Measurements from ENCODE around the gene UQCRC2. TPM values are rescaled to one million over a fixed set of nuclear protein-coding genes. Genes with fewer than 3 reads are reported as not detected.

Gene UQCRC2
- total and polyA plus RNA-seq, 7 experiments from 2014 or later: 158 to 227 (median 180) TPM

DNA sequence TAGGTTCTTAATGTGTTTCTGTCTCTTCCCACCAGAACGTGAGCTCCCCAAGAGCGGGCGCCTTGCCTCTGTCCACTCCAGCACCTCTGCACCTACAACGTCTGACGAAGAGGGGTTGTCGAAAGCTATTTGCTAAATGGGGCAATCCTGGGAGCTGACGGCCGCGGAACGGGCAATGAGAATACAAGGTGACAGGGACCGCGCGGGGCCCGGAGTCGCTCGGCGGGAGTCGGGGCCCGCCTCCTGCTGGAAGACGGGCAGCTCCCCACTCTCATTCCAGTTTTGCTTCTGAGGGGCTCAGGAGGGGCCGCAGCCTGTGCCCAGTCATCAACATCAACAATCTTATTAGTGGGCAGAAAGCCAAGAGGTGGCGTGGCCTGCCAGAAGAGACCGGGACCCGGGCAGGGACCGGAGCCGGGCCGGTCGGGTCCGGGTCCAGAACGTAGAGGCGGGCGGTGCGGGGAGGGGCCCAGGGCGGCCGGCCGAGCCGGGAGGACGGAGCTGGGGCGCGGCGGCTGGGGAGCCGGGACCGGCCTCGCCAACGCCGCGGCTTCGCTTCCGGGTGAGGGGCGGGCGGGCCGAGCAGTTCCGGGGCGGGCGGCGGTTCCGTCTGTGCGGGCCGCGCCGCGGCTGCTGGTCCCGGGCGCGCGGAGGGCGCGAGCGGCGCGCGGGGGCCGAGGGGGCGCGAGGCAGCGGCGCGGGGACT, 54.5 kb downstream of the UQCRC2 start, which contains the start of gene MOSMO:
Gene MOSMO (plus strand): TSS at position 603 of the 706 bp plus-strand sequence. CDS start 191 bp downstream, outside the sequence.
- DNase-seq (peak; percentile 38 to 78 (median 59)), ATAC-seq (peak; percentile 94)
- peak within 1 kb of the TSS; percentile 93 for H3K27ac ChIP-seq (ENCODE audit: low read depth, low read length)
- CTCF ChIA-PET: interaction anchor here (1.1 to 5.8 kb wide), 3 partner anchors 9 to 181 kb away, joined by 5 to 25 read pairs (median 12); no protein-coding TSS in a partner anchor
- peaks cover 8 to 20% of the 10 kb centered on the region in 2 donors for H3K4me1 ChIP-seq (ENCODE audit: control insufficient read depth in 2 of 2, insufficient read depth in 2 of 2, low read length in 2 of 2)
- peaks cover 0 to 12% (median 0%) of the 10 kb centered on the region in 5 donors for H3K27me3 Mint-ChIP-seq
- H3K4me3 ChIP-seq (ENCODE audit: low read length): peak within 1 kb of the TSS; percentile 79
- peaks cover 0 to 8% (median 0%) of the 10 kb centered on the region in 3 experiments for H3K36me3 ChIP-seq (ENCODE audit: control insufficient read depth in 2 of 3, insufficient read depth in 3 of 3, low read length in 3 of 3)
- H3K9me3 Mint-ChIP-seq: no peaks in the 10 kb centered on the region
- intact Hi-C loops (cut with micrococcal nuclease): loop anchor here (1.0 to 2.0 kb wide), 4 partner anchors 55 to 290 kb away; partner anchors contain the start of genes UQCRC2 (in 2 of the 2) and POLR3E (in 1 of the 2)
- peak within 1 kb of the TSS; percentile 64 to 91 (median 89) for H3K27ac Mint-ChIP-seq
- no peaks in the 10 kb centered on the region for H3K27me3 ChIP-seq (ENCODE audit: control insufficient read depth in 2 of 2, insufficient read depth in 2 of 2, low read length in 2 of 2)
- no peaks in the 10 kb centered on the region for H3K9me3 ChIP-seq (ENCODE audit: control insufficient read depth in 2 of 3, low read length in 3 of 3)
- peak within 1 kb of the TSS; percentile 85 to 92 (median 89) for H3K4me3 Mint-ChIP-seq
- peaks cover 0 to 2% (median 0%) of the 10 kb centered on the region in 5 donors for H3K36me3 Mint-ChIP-seq
- POLR2A ChIA-PET: interaction anchor here (0.6 to 3.4 kb wide), 14 partner anchors 10 to 291 kb away, joined by 3 to 40 read pairs (median 4); partner anchors contain the start of gene POLR3E
- peaks cover 19 to 58% (median 51%) of the 10 kb centered on the region in 7 donors for H3K4me1 Mint-ChIP-seq

DNA sequence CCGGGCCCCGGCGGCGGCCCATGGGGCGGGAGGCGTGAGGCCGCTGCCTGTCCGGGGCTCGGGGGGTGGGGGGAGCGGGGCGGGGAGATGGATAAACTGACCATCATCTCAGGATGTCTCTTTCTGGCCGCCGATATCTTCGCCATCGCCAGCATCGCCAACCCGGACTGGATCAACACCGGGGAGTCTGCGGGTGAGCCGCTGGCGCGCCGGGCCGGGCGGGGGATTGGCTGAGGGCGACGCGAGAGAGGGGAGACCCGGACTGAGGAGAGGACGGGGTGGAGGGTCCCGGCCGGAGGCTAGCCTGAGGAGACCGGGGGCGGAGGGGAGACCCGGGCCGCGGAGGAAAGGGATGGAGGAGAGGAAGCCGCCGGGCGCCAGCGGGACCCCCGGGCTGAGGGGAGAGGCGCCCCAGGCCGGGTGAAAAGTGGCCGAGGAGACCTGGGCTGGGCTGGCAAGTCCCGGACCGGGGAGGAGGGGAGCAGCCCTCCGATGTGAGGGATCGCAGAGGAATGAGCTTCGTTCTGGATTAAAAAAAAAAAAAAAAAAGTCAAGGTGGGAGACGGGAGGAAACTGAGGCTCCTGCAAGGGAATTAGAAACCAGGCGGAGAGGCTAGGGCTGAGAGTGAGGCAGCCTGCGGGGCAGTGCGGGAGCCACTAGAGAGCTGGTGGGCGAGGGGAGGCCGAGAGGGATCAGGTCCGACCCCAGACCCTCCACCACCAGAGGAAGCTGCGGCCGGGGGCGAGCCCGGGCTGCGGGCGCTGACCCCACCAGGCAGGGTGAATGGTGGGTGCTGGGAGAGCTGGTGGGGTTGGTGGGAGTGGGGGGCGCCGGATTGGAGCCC, 55.3 kb downstream of the UQCRC2 start:
- peak; percentile 33 for ATAC-seq
- Histone ChIP-seq H3K27ac (ENCODE audit: low read depth, low read length) (peak overlapping the region; percentile 73), H3K9me3 (ENCODE audit: control insufficient read depth in 2 of 3, low read length in 3 of 3) (no peaks in the 10 kb centered on the region), H3K27me3 (ENCODE audit: control insufficient read depth in 2 of 2, insufficient read depth in 2 of 2, low read length in 2 of 2) (no peaks in the 10 kb centered on the region), H3K36me3 (ENCODE audit: control insufficient read depth in 2 of 3, insufficient read depth in 3 of 3, low read length in 3 of 3) (peaks cover 0 to 8% (median 0%) of the 10 kb centered on the region in 3 experiments), H3K4me3 (ENCODE audit: low read length) (peak overlapping the region; percentile 60), H3K4me1 (ENCODE audit: control insufficient read depth in 2 of 2, insufficient read depth in 2 of 2, low read length in 2 of 2) (peaks cover 8 to 20% of the 10 kb centered on the region in 2 donors)
- CTCF ChIA-PET: interaction anchor here (0.5 to 5.8 kb wide), 5 partner anchors 8 to 1488 kb away, joined by 3 to 25 read pairs (median 5); no protein-coding TSS in a partner anchor
- Mint-ChIP-seq H3K36me3 (peaks cover 0 to 2% (median 0%) of the 10 kb centered on the region in 5 donors), H3K4me1 (peaks cover 19 to 66% (median 59%) of the 10 kb centered on the region in 7 donors), H3K27ac (peak overlapping the region; percentile 35 to 91 (median 75)), H3K9me3 (no peaks in the 10 kb centered on the region), H3K4me3 (peak overlapping the region; percentile 83 to 91 (median 88)), H3K27me3 (peaks cover 0 to 8% (median 0%) of the 10 kb centered on the region in 5 donors)
- intact Hi-C loops (cut with micrococcal nuclease): no loop called here
- peak in 7 of 9 donors; percentile 4 to 45 (median 17) for DNase-seq
- POLR2A ChIA-PET: interaction anchor here (0.7 to 3.4 kb wide), 11 partner anchors 11 to 290 kb away, joined by 3 to 40 read pairs (median 4); partner anchors contain the start of gene POLR3E

DNA sequence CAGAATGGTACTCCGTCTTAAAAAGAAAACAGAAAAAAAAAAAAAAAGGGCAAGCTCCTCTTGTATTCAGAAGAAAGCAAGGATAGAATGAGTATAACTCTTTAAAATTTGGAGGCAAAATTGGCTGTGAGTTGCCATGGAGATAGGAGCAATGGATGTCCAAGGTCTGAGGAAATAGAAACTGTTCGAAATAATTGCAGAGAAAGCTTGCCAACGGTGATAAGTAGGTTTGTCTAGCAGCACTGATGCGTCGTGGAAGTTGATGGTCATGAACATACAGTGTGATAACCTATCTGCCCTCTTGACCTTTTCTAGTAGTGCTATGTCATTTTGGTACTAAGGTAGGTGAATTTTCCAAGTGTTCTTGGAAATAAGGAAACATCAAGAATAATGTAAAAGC, 57.7 kb downstream of the UQCRC2 start:
- H3K27ac ChIP-seq (ENCODE audit: low read depth, low read length): no peak overlapping the region
- Mint-ChIP-seq H3K4me3 (no peak overlapping the region), H3K27me3 (peaks cover 0 to 5% (median 0%) of the 10 kb centered on the region in 5 donors), H3K36me3 (peaks cover 0 to 2% (median 0%) of the 10 kb centered on the region in 5 donors), H3K9me3 (no peaks in the 10 kb centered on the region), H3K27ac (peak overlapping the region in 3 of 9 donors; percentile 3 to 28 (median 4)), H3K4me1 (peaks cover 30 to 82% (median 74%) of the 10 kb centered on the region in 7 donors)
- no peaks in the 10 kb centered on the region for H3K27me3 ChIP-seq (ENCODE audit: control insufficient read depth in 2 of 2, insufficient read depth in 2 of 2, low read length in 2 of 2)
- CTCF ChIA-PET: interaction anchor here (0.6 to 2.7 kb wide), 3 partner anchors 9 to 177 kb away, joined by 3 to 15 read pairs (median 3); no protein-coding TSS in a partner anchor
- no peaks in the 10 kb centered on the region for H3K9me3 ChIP-seq (ENCODE audit: control insufficient read depth in 2 of 3, low read length in 3 of 3)
- ATAC-seq (no peak), DNase-seq (no peak)
- POLR2A ChIA-PET: interaction anchor here (2.5 kb wide), 1 partner anchor 181 kb away, joined by 13 read pairs; no protein-coding TSS in a partner anchor
- H3K4me1 ChIP-seq (ENCODE audit: control insufficient read depth in 2 of 2, insufficient read depth in 2 of 2, low read length in 2 of 2): peaks cover 8 to 20% of the 10 kb centered on the region in 2 donors
- H3K36me3 ChIP-seq (ENCODE audit: control insufficient read depth in 2 of 3, insufficient read depth in 3 of 3, low read length in 3 of 3): peaks cover 0 to 8% (median 0%) of the 10 kb centered on the region in 3 experiments
- intact Hi-C loops (cut with micrococcal nuclease): no loop called here
- no peak overlapping the region for H3K4me3 ChIP-seq (ENCODE audit: low read length)

DNA sequence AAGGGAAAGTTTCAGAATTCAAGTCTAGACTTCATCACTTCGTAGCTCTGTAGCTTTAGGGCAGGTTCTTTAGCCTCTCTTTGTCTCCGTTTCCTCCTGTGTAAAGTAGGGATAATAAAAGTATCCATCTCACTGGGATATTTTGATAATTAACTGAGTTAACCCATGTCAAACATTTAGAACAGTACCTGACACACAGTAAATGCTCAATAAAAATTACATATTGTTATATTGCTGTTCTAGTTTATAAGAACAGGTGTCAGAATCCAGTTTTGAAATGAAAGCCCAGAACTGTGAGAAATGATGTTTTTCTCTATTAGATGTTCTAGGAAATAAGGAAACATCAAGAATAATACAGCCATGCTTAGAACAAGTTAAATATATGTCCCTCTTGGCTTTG, 59.1 kb downstream of the UQCRC2 start:
- H3K27ac ChIP-seq (ENCODE audit: low read depth, low read length): no peak overlapping the region
- Mint-ChIP-seq H3K4me3 (peak overlapping the region in 1 of 10 donors; percentile 34), H3K27ac (peak overlapping the region in 2 of 9 donors; percentile 19 to 37), H3K36me3 (no peaks in the 10 kb centered on the region), H3K4me1 (peaks cover 27 to 85% (median 74%) of the 10 kb centered on the region in 7 donors), H3K9me3 (no peaks in the 10 kb centered on the region), H3K27me3 (peaks cover 0 to under 1% (median 0%) of the 10 kb centered on the region in 5 donors)
- CTCF ChIA-PET: interaction anchor here (0.6 to 2.7 kb wide), 6 partner anchors 10 to 1161 kb away, joined by 3 to 15 read pairs (median 3); no protein-coding TSS in a partner anchor
- intact Hi-C loops (cut with micrococcal nuclease): no loop called here
- no peaks in the 10 kb centered on the region for H3K27me3 ChIP-seq (ENCODE audit: control insufficient read depth in 2 of 2, insufficient read depth in 2 of 2, low read length in 2 of 2)
- no peaks in the 10 kb centered on the region for H3K9me3 ChIP-seq (ENCODE audit: control insufficient read depth in 2 of 3, low read length in 3 of 3)
- POLR2A ChIA-PET: no interaction called here
- no peak overlapping the region for H3K4me3 ChIP-seq (ENCODE audit: low read length)
- ATAC-seq (no peak), DNase-seq (no peak)
- H3K4me1 ChIP-seq (ENCODE audit: control insufficient read depth in 2 of 2, insufficient read depth in 2 of 2, low read length in 2 of 2): peaks cover 4 to 11% of the 10 kb centered on the region in 2 donors
- peaks cover 0 to 8% (median 0%) of the 10 kb centered on the region in 3 experiments for H3K36me3 ChIP-seq (ENCODE audit: control insufficient read depth in 2 of 3, insufficient read depth in 3 of 3, low read length in 3 of 3)

DNA sequence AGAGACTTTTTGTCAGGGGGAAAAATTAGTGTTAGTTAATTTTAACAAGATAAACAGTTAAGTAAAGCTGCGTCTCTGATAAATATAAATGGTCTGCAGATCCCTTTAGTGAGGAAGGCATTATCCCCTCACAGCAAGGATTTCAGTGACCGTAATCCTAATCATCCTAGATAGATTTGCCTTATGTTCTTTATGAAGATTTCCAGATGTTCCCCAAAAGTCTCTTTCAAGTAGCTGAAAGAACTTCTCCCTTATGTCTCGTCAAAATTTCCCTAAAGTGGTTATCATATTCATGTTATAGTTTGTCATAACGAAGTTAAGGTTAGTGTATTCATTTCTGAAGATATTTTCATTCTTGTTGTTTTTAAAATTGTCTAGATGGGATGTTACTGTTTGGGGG, 60.3 kb downstream of the UQCRC2 start:
- H3K36me3 ChIP-seq (ENCODE audit: control insufficient read depth in 2 of 3, insufficient read depth in 3 of 3, low read length in 3 of 3): peaks cover 0 to 1% (median 0%) of the 10 kb centered on the region in 3 experiments
- Mint-ChIP-seq H3K27ac (no peak overlapping the region), H3K27me3 (no peaks in the 10 kb centered on the region), H3K9me3 (no peaks in the 10 kb centered on the region), H3K36me3 (no peaks in the 10 kb centered on the region), H3K4me3 (no peak overlapping the region), H3K4me1 (peaks cover 24 to 92% (median 79%) of the 10 kb centered on the region in 7 donors)
- no peaks in the 10 kb centered on the region for H3K9me3 ChIP-seq (ENCODE audit: control insufficient read depth in 2 of 3, low read length in 3 of 3)
- no peak overlapping the region for H3K27ac ChIP-seq (ENCODE audit: low read depth, low read length)
- POLR2A ChIA-PET: no interaction called here
- no peak overlapping the region for H3K4me3 ChIP-seq (ENCODE audit: low read length)
- CTCF ChIA-PET: interaction anchor here (2.7 kb wide), 1 partner anchor 12 kb away, joined by 15 read pairs; no protein-coding TSS in a partner anchor
- H3K27me3 ChIP-seq (ENCODE audit: control insufficient read depth in 2 of 2, insufficient read depth in 2 of 2, low read length in 2 of 2): no peaks in the 10 kb centered on the region
- H3K4me1 ChIP-seq (ENCODE audit: control insufficient read depth in 2 of 2, insufficient read depth in 2 of 2, low read length in 2 of 2): peaks cover 4 to 15% of the 10 kb centered on the region in 2 donors
- intact Hi-C loops (cut with micrococcal nuclease): no loop called here
- DNase-seq (no peak), ATAC-seq (no peak)

All from naive thymus-derived CD4-positive, alpha-beta T cell (primary cell).